ENCODE measurements around the gene L2HGDH.

Gene L2HGDH

DNA sequence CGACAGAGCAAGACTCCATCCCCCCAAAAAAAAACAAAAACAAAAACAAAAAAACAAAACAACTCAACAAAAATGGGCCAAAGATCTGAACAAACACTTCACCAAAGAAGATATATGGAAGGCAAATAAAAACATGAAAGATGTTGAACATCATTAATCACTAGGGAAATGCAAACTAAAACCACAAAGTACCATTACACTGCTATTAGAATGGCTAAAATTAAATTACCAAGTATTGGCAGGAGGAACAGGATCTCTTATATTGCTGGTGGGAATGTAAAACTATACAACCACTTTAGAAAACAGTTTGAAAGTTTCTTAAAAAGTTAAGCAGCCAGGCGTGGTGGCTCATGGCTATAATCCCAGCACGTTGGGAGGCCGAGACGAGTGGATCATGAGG, 93.5 kb downstream of the L2HGDH start:
- no peaks in the 10 kb centered on the region for H3K27me3 ChIP-seq (ENCODE audit: insufficient read depth, poor library complexity, severe bottlenecking)
- no peak for DNase-seq (ENCODE audit: low read depth in 1 of 2, low spot score in 1 of 2)
- no peak overlapping the region for H3K4me3 ChIP-seq (replicated peaks; ENCODE audit: insufficient read depth, low read length)
- no peak for TF ChIP-seq POLR2AphosphoS5 (IDR thresholded peaks at IDR 0.05; ENCODE audit: low read depth)
- TF ChIP-seq SPI1 (IDR thresholded peaks at IDR 0.05; ENCODE audit: borderline replicate concordance, low read depth), result no peak
- TF ChIP-seq GABPA (IDR thresholded peaks at IDR 0.05; ENCODE audit: low read depth), result no peak
- TF ChIP-seq, protein P1, sequence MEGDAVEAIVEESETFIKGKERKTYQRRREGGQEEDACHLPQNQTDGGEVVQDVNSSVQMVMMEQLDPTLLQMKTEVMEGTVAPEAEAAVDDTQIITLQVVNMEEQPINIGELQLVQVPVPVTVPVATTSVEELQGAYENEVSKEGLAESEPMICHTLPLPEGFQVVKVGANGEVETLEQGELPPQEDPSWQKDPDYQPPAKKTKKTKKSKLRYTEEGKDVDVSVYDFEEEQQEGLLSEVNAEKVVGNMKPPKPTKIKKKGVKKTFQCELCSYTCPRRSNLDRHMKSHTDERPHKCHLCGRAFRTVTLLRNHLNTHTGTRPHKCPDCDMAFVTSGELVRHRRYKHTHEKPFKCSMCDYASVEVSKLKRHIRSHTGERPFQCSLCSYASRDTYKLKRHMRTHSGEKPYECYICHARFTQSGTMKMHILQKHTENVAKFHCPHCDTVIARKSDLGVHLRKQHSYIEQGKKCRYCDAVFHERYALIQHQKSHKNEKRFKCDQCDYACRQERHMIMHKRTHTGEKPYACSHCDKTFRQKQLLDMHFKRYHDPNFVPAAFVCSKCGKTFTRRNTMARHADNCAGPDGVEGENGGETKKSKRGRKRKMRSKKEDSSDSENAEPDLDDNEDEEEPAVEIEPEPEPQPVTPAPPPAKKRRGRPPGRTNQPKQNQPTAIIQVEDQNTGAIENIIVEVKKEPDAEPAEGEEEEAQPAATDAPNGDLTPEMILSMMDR (IDR thresholded peaks at IDR 0.05; ENCODE audit: insufficient read depth, low read length), result no peak
- TF ChIP-seq, protein P2, sequence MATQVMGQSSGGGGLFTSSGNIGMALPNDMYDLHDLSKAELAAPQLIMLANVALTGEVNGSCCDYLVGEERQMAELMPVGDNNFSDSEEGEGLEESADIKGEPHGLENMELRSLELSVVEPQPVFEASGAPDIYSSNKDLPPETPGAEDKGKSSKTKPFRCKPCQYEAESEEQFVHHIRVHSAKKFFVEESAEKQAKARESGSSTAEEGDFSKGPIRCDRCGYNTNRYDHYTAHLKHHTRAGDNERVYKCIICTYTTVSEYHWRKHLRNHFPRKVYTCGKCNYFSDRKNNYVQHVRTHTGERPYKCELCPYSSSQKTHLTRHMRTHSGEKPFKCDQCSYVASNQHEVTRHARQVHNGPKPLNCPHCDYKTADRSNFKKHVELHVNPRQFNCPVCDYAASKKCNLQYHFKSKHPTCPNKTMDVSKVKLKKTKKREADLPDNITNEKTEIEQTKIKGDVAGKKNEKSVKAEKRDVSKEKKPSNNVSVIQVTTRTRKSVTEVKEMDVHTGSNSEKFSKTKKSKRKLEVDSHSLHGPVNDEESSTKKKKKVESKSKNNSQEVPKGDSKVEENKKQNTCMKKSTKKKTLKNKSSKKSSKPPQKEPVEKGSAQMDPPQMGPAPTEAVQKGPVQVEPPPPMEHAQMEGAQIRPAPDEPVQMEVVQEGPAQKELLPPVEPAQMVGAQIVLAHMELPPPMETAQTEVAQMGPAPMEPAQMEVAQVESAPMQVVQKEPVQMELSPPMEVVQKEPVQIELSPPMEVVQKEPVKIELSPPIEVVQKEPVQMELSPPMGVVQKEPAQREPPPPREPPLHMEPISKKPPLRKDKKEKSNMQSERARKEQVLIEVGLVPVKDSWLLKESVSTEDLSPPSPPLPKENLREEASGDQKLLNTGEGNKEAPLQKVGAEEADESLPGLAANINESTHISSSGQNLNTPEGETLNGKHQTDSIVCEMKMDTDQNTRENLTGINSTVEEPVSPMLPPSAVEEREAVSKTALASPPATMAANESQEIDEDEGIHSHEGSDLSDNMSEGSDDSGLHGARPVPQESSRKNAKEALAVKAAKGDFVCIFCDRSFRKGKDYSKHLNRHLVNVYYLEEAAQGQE (IDR thresholded peaks at IDR 0.05; ENCODE audit: insufficient replicate concordance, low read depth), result no peak
- H3K27ac ChIP-seq (replicated peaks), result no peak overlapping the region

DNA sequence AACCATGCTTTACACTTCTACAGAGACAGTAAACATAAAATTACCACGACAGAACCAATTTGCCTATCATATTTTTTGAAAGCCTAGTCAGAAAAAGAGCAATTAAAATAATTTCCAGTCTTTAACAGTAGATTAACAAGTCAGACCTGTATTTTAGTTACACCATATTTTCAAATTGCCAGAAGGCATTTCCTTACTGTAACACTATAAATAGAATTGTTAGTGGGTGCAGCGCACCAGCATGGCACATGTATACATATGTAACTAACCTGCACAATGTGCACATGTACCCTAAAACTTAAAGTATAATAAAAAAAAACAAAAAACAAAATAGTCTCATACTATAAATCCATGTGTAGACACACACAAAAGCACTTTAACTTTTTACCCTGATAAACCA, 96.6 kb downstream of the L2HGDH start:
- Histone ChIP-seq H3K4me3 (replicated peaks; ENCODE audit: insufficient read depth, low read length) (no peak overlapping the region), H3K27me3 (ENCODE audit: insufficient read depth, poor library complexity, severe bottlenecking) (no peaks in the 10 kb centered on the region), H3K27ac (replicated peaks) (no peak overlapping the region)
- TF ChIP-seq POLR2AphosphoS5 (IDR thresholded peaks at IDR 0.05; ENCODE audit: low read depth) (no peak), SPI1 (IDR thresholded peaks at IDR 0.05; ENCODE audit: borderline replicate concordance, low read depth) (no peak), GABPA (IDR thresholded peaks at IDR 0.05; ENCODE audit: low read depth) (no peak)
- TF ChIP-seq, protein P2 (IDR thresholded peaks at IDR 0.05; ENCODE audit: insufficient replicate concordance, low read depth), result no peak
- TF ChIP-seq, protein P1 (IDR thresholded peaks at IDR 0.05; ENCODE audit: insufficient read depth, low read length), result no peak
- DNase-seq (ENCODE audit: low read depth in 1 of 2, low spot score in 1 of 2), result no peak

DNA sequence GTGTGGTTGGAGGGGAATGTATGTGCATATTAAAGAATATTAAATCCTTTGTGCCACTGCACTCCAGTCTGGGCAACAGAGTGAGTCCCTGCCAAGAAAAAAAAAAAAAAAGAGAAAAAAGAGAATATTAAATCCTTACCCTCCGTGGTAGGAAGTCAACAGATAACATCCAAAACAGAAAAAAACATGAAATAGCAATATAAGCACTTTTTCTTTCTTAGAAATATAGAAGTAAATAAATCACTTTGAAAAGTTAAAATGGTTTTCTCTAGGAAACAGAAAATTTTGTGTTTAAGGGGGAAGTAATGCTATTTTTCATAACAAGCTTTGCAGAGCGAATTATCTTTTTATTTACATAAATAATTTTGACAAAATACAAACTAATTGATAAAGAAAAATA, 98.2 kb downstream of the L2HGDH start:
- TF ChIP-seq GABPA (IDR thresholded peaks at IDR 0.05; ENCODE audit: low read depth) (no peak), POLR2AphosphoS5 (IDR thresholded peaks at IDR 0.05; ENCODE audit: low read depth) (no peak), SPI1 (IDR thresholded peaks at IDR 0.05; ENCODE audit: borderline replicate concordance, low read depth) (no peak)

DNA sequence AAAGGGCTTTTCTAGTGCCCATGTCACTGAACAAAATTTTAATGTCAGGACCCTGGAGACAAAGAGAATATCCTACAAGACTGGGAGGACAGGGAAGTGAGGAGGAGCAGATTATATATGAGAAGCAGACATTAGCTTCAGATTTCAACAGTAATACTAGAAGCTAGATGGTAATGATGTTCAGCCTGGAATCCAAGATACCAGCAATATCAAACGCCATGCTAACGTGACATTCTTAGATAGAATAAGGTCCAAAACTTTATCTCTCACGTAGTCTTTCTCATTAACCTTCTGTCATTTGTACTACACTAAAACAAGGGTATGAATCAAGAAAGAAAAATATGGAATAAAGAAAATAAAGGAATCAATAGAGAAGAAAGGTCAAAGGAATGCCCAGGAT, 99.3 kb downstream of the L2HGDH start:
- no peak for DNase-seq (ENCODE audit: low read depth in 1 of 2, low spot score in 1 of 2)
- TF ChIP-seq POLR2AphosphoS5 (IDR thresholded peaks at IDR 0.05; ENCODE audit: low read depth) (no peak), GABPA (IDR thresholded peaks at IDR 0.05; ENCODE audit: low read depth) (no peak), SPI1 (IDR thresholded peaks at IDR 0.05; ENCODE audit: borderline replicate concordance, low read depth) (no peak)
- TF ChIP-seq, protein P2 (IDR thresholded peaks at IDR 0.05; ENCODE audit: insufficient replicate concordance, low read depth), result no peak
- TF ChIP-seq, protein P1 (IDR thresholded peaks at IDR 0.05; ENCODE audit: insufficient read depth, low read length), result no peak
- H3K27me3 ChIP-seq (ENCODE audit: insufficient read depth, poor library complexity, severe bottlenecking), result no peaks in the 10 kb centered on the region
- no peak overlapping the region for H3K27ac ChIP-seq (replicated peaks)
- no peak overlapping the region for H3K4me3 ChIP-seq (replicated peaks; ENCODE audit: insufficient read depth, low read length)

More for the DNA sequence above, 98.2 kb downstream of the L2HGDH start:
- no peak overlapping the region for H3K27ac ChIP-seq (replicated peaks)
- H3K27me3 ChIP-seq (ENCODE audit: insufficient read depth, poor library complexity, severe bottlenecking), result no peaks in the 10 kb centered on the region
- H3K4me3 ChIP-seq (replicated peaks; ENCODE audit: insufficient read depth, low read length), result no peak overlapping the region
- DNase-seq (ENCODE audit: low read depth in 1 of 2, low spot score in 1 of 2), result no peak
